IMR-90 (cell line): ENCODE data around the gene TEX14. TPM values are rescaled to one million over a fixed set of nuclear protein-coding genes. Genes with fewer than 3 reads are reported as not detected.

Experiments
- ATAC-seq: fragments of 200-7000 bp; cut with Tn5 transposase; 2 replicates; pipeline ENCODE4 v1.9.1; 2020; ENCODE audit warnings: low read depth, mild to moderate bottlenecking, moderate library complexity
- BruUV-seq: library from RNA; stranded (reverse); fragments of 400-500 nt; replicated peaks from 2 replicates; lab custom pipeline; 2021; lab: Mats Ljungman, UMichigan
- CTCF ChIA-PET: fragments of 300-600 bp; formaldehyde crosslinking; extraction: SDS; loops from one replicate; lab custom pipeline; 2021; ENCODE audit warnings: antibody characterized with exemption; lab: Yijun Ruan, JAX
- POLR2A ChIA-PET: fragments of 300-600 bp; sonication (Branson Sonifier 250); formaldehyde crosslinking; loops from one replicate; lab custom pipeline; 2022; ENCODE audit warnings: antibody characterized with exemption; ENCODE audit not compliant: unreplicated experiment; lab: Charles Lee
- DNase-seq: peaks from one replicate; pipeline ENCODE4 v3.0.0; 2013
- H2AFZ ChIP-seq: replicated peaks from 2 replicates; pipeline ENCODE3; 2013; ENCODE audit warnings: low read length, mild to moderate bottlenecking; ENCODE audit not compliant: poor library complexity
- H2AK5ac ChIP-seq: 2 replicates; pipeline ENCODE4 v1.6.1; 2013; ENCODE audit warnings: low read depth, low read length, inconsistent platforms
- H2AK9ac ChIP-seq: replicated peaks from 2 replicates; pipeline ENCODE3; 2013; ENCODE audit warnings: mild to moderate bottlenecking, low read depth, low read length, moderate library complexity; ENCODE audit not compliant: poor library complexity
- H2BK120ac ChIP-seq: 2 replicates; pipeline ENCODE4 v1.6.1; 2013; ENCODE audit warnings: low read depth, low read length, inconsistent platforms
- H2BK15ac ChIP-seq: 3 replicates; pipeline ENCODE4 v1.6.1; 2013; ENCODE audit warnings: low read depth, low read length, inconsistent platforms
- H2BK20ac ChIP-seq: 2 replicates; pipeline ENCODE4 v1.6.1; 2013; ENCODE audit warnings: low read depth, mild to moderate bottlenecking, inconsistent platforms, low read length, moderate library complexity
- H2BK5ac ChIP-seq: 2 replicates; pipeline ENCODE4 v1.6.1; 2013; ENCODE audit warnings: mild to moderate bottlenecking, low read depth, low read length, inconsistent platforms; ENCODE audit not compliant: poor library complexity, severe bottlenecking
- H3K14ac ChIP-seq: replicated peaks from 2 replicates; pipeline ENCODE4 v1.6.1; 2013; ENCODE audit warnings: low read depth, low read length, inconsistent platforms
- H3K18ac ChIP-seq: 2 replicates; pipeline ENCODE4 v1.6.1; 2013; ENCODE audit warnings: low read depth, low read length, control low read depth
- H3K23ac ChIP-seq: 2 replicates; pipeline ENCODE4 v1.6.1; 2013; ENCODE audit warnings: low read depth, low read length, inconsistent platforms
- H3K27ac ChIP-seq: 2 replicates; pipeline ENCODE4 v1.5.1; 2013; ENCODE audit warnings: mild to moderate bottlenecking, control low read depth, low read length; ENCODE audit not compliant: insufficient read depth
- H3K27me3 ChIP-seq: 2 replicates; pipeline ENCODE4 v1.6.1; 2013; ENCODE audit warnings: low read length; ENCODE audit not compliant: control insufficient read depth, insufficient read depth
- H3K36me3 ChIP-seq: 2 replicates; pipeline ENCODE4 v1.6.1; 2013; ENCODE audit warnings: low read length, mixed read lengths; ENCODE audit not compliant: control insufficient read depth, insufficient read depth
- H3K4ac ChIP-seq: 2 replicates; pipeline ENCODE4 v1.6.1; 2013; ENCODE audit warnings: low read depth, low read length, inconsistent platforms
- H3K4me1 ChIP-seq: 2 replicates; pipeline ENCODE4 v1.6.1; 2013; ENCODE audit warnings: low read length, mixed read lengths; ENCODE audit not compliant: control insufficient read depth, insufficient read depth
- H3K4me2 ChIP-seq: 2 replicates; pipeline ENCODE4 v1.6.1; 2013; ENCODE audit warnings: low read depth, mild to moderate bottlenecking, control low read depth, low read length, moderate library complexity
- H3K4me3 ChIP-seq: 2 replicates; pipeline ENCODE4 v1.5.1; 2013; ENCODE audit warnings: low read depth, mild to moderate bottlenecking, control low read depth, low read length, moderate library complexity; ENCODE audit not compliant: insufficient read depth
- H3K56ac ChIP-seq: 2 replicates; pipeline ENCODE4 v1.6.1; 2013; ENCODE audit warnings: low read length, inconsistent platforms; ENCODE audit not compliant: insufficient read depth; ENCODE audit errors: extremely low read depth
- H3K79me1 ChIP-seq, 2 experiments: 2 replicates each; pipeline ENCODE4 v1.6.1; 2013; ENCODE audit warnings: low read length in 2 of 2, inconsistent platforms in 1 of 2, low read depth in 1 of 2
- H3K9ac ChIP-seq: 2 replicates; pipeline ENCODE4 v1.6.1; 2013; ENCODE audit warnings: low read depth, low read length, control low read depth
- H3K9me1 ChIP-seq: 2 replicates; pipeline ENCODE4 v1.6.1; 2013; ENCODE audit warnings: low read length, inconsistent platforms; ENCODE audit not compliant: insufficient read depth
- H3K9me3 ChIP-seq: 2 replicates; pipeline ENCODE4 v1.6.1; 2013; ENCODE audit warnings: low read length; ENCODE audit not compliant: control insufficient read depth, insufficient read depth
- H4K20me1 ChIP-seq: 2 replicates; pipeline ENCODE4 v1.6.1; 2013; ENCODE audit warnings: low read length, inconsistent platforms; ENCODE audit not compliant: insufficient read depth
- H4K5ac ChIP-seq: 2 replicates; pipeline ENCODE4 v1.6.1; 2013; ENCODE audit warnings: mild to moderate bottlenecking, low read depth, low read length, control low read depth
- H4K8ac ChIP-seq, 2 experiments: 2 replicates each; pipeline ENCODE4 v1.6.1; 2013; ENCODE audit warnings: low read depth in 2 of 2, low read length in 2 of 2, control low read depth in 1 of 2, inconsistent platforms in 1 of 2
- H4K91ac ChIP-seq: 2 replicates; pipeline ENCODE4 v1.6.1; 2013; ENCODE audit warnings: low read depth, low read length, inconsistent platforms; ENCODE audit not compliant: insufficient read depth
- BHLHE40 ChIP-seq: fragments of 150-350 bp; IDR thresholded peaks from 2 replicates; pipeline ENCODE4 v1.6.1; 2016; ENCODE audit warnings: mild to moderate bottlenecking, low read depth, low read length
- CEBPB ChIP-seq: IDR thresholded peaks from 2 replicates; pipeline ENCODE4 v1.6.1; 2012; ENCODE audit warnings: low read depth, low read length, improper control_type of control experiment
- FOS ChIP-seq: fragments of 150-350 bp; IDR thresholded peaks from 2 replicates; pipeline ENCODE4 v1.6.1; 2016; ENCODE audit warnings: low read depth, low read length
- MAZ ChIP-seq: IDR thresholded peaks from 2 replicates; pipeline ENCODE4 v1.6.1; 2012; ENCODE audit warnings: low read depth, mild to moderate bottlenecking, low read length, improper control_type of control experiment, moderate library complexity, borderline replicate concordance
- MXI1 ChIP-seq: IDR thresholded peaks from 2 replicates; pipeline ENCODE4 v1.6.1; 2012; ENCODE audit warnings: low read depth, mild to moderate bottlenecking, low read length, moderate library complexity, borderline replicate concordance
- POLR2A ChIP-seq: IDR thresholded peaks from 2 replicates; pipeline ENCODE4 v1.6.1; 2012; ENCODE audit warnings: mild to moderate bottlenecking, low read depth, low read length
- RCOR1 ChIP-seq: IDR thresholded peaks from 2 replicates; pipeline ENCODE4 v1.6.1; 2012; ENCODE audit warnings: mild to moderate bottlenecking, low read length, improper control_type of control experiment; ENCODE audit not compliant: insufficient replicate concordance
- SMC3 ChIP-seq: fragments of 150-350 bp; IDR thresholded peaks from 2 replicates; pipeline ENCODE4 v1.6.1; 2016; ENCODE audit warnings: low read depth, mild to moderate bottlenecking, antibody characterized with exemption, low read length, moderate library complexity
- WGBS, 2 experiments: methylation state at CpG; one replicate each; pipeline versions ENCODE4 v1.1.5 to v1.1.7; 2013; ENCODE audit warnings: missing lambda C conversion rate in 2 of 2; ENCODE audit not compliant: insufficient read length in 1 of 2; ENCODE audit errors: extremely low coverage in 2 of 2; 5-methylcytosine and 5-hydroxymethylcytosine counted together
- dilution Hi-C: fragments of 300-500 bp; cut with HindIII; formaldehyde crosslinking; loops from one replicate; pipeline ENCODE4 v1.14.3; 2018; ENCODE audit warnings: low sequenced_read_pairs; ENCODE audit not compliant: unreplicated experiment
- in situ Hi-C: fragments of 300-500 bp; cut with MboI; formaldehyde crosslinking; loops from 3 replicates; pipeline ENCODE4 v1.14.3; 2019; ENCODE audit warnings: low sequenced_read_pairs, inconsistent platforms, mixed read lengths
- intact Hi-C: fragments of 100-400 bp; cut with micrococcal nuclease; formaldehyde crosslinking; loops from 2 replicates; pipeline ENCODE4 v1.10.0; 2022
- polyA plus RNA-seq, 3 experiments: library from polyadenylated mRNA; depleted of rRNA; stranded (reverse); fragments of >200 nt; gene quantifications; 2 replicates each; pipeline ENCODE4 v1.2.3, GENCODE V29; 2012; ENCODE audit warnings: low replicate concordance in 1 of 3
- total RNA-seq: library from RNA; depleted of rRNA; stranded (reverse); fragments of >200 nt; gene quantifications from 2 replicates; pipeline ENCODE4 v1.2.3, GENCODE V29; 2012
- TF ChIP-seq, protein P1 (sequence below): fragments of 150-350 bp; IDR thresholded peaks from 2 replicates; pipeline ENCODE4 v1.6.1; 2017; ENCODE audit warnings: mild to moderate bottlenecking, antibody characterized with exemption, low read length, low read depth

TEX14 gene
- total and polyA plus RNA-seq, 2 of the 4 experiments (the other 2 are of a cell fraction): not detected

DNA sequence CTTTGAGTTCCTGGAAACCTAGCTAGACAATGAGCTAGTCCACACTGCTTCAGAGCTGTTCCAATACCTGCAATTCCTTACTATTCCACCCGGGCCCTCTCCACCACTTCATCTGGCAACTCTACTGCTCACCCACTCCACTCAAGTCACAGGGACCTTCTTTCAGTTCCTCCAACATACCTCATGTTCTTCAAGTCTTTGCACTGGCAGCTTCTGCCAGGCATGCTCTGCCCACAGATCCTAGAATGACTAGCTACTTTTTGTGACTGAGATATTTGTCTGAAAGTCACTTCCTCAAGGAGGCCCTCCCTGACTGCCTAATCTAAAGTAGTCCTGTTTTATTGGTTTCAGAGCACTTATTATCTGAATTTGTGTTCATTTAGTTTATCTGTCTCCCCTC is 86.4 kb downstream of the TEX14 start:
- TF ChIP-seq CEBPB: no peak
- no peak for TF ChIP-seq MAZ
- TF ChIP-seq BHLHE40: no peak
- no peak for TF ChIP-seq SMC3
- no peak for TF ChIP-seq RCOR1
- TF ChIP-seq POLR2A: no peak
- TF ChIP-seq, protein P1, sequence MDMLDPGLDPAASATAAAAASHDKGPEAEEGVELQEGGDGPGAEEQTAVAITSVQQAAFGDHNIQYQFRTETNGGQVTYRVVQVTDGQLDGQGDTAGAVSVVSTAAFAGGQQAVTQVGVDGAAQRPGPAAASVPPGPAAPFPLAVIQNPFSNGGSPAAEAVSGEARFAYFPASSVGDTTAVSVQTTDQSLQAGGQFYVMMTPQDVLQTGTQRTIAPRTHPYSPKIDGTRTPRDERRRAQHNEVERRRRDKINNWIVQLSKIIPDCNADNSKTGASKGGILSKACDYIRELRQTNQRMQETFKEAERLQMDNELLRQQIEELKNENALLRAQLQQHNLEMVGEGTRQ: no peak
- TF ChIP-seq FOS: no peak
- no peak for TF ChIP-seq MXI1
- Histone ChIP-seq H3K27me3 (peaks cover 2% of the 10 kb centered on the region), H4K8ac (no peak overlapping the region), H4K20me1 (no peaks in the 10 kb centered on the region), H2AK5ac (no peak overlapping the region), H2BK20ac (no peak overlapping the region), H2AK9ac (no peak overlapping the region), H4K5ac (no peak overlapping the region), H3K9me3 (no peaks in the 10 kb centered on the region), H2BK15ac (no peak overlapping the region), H2BK5ac (no peak overlapping the region), H3K9me1 (no peaks in the 10 kb centered on the region), H3K18ac (no peak overlapping the region), H3K56ac (no peak overlapping the region), H3K4me2 (no peak overlapping the region), H3K9ac (no peak overlapping the region), H3K4me3 (no peak overlapping the region), H2AFZ (no peak overlapping the region), H4K91ac (no peak overlapping the region), H3K14ac (no peak overlapping the region), H3K4ac (no peak overlapping the region), H3K23ac (no peak overlapping the region), H2BK120ac (no peak overlapping the region), H3K79me1 (no peaks in the 10 kb centered on the region), H3K36me3 (no peaks in the 10 kb centered on the region), H3K4me1 (no peaks in the 10 kb centered on the region), H3K27ac (no peak overlapping the region)
- BruUV-seq: no TSS peak
- dilution Hi-C loops: no loop called here
- ATAC-seq (no peak), DNase-seq (no peak)
- ChIA-PET POLR2A (no interaction called here), CTCF (no interaction called here)
- WGBS, 2 experiments: 56% methylated on average over 1 of the region's 1 CpG; no CpG with 5 or more reads in 1 of the 2 experiments
- intact Hi-C loops: no loop called here
- in situ Hi-C loops: no loop called here
